ENCODE results near the gene SEC61G. TPM values are rescaled to one million over a fixed set of nuclear protein-coding genes. Genes with fewer than 3 reads are reported as not detected.

Gene SEC61G
- polyA plus RNA-seq, 1 of the 3 experiments (the other 2 are of a cell fraction), result 229 TPM

DNA sequence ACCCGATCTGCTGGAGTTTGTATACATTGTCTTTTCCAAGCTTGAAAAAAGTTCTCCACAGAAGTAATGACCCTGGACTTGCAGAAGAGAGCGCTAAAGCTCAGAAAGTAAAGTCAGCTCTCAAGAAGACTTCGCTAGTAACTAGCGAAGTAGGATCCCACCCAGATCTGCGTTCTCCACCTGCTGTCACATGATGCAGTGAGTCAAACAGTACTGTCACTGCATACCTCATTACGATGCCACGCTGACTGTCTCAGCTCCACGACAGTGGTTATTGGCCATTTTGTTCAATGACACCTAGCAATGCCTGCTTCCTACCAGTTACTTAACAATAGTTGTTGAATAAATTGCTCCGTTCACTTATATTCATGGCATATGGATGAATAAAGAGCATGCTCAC is 29.7 kb upstream of the SEC61G start (continued):
- TF ChIP-seq CTCF (IDR thresholded peaks at IDR 0.05), result peak; percentile 96
- no peak for TF ChIP-seq SIN3A (IDR thresholded peaks at IDR 0.05; ENCODE audit: borderline replicate concordance, low read depth, low read length)
- TF ChIP-seq, protein P1, sequence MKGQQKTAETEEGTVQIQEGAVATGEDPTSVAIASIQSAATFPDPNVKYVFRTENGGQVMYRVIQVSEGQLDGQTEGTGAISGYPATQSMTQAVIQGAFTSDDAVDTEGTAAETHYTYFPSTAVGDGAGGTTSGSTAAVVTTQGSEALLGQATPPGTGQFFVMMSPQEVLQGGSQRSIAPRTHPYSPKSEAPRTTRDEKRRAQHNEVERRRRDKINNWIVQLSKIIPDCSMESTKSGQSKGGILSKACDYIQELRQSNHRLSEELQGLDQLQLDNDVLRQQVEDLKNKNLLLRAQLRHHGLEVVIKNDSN (IDR thresholded peaks at IDR 0.05; ENCODE audit: borderline replicate concordance, low read depth), result peak; percentile 89
- TF ChIP-seq EP300 (IDR thresholded peaks at IDR 0.05; ENCODE audit: borderline replicate concordance in 1 of 2, low read depth in 1 of 2, low read length in 1 of 2), result no peak
- no peak for TF ChIP-seq MEF2A (IDR thresholded peaks at IDR 0.05; ENCODE audit: borderline replicate concordance, low read depth)
- no peak for TF ChIP-seq PBX3 (IDR thresholded peaks at IDR 0.05)
- TF ChIP-seq RFX5 (IDR thresholded peaks at IDR 0.05; ENCODE audit: low read length), result 0 out of 2 replicates have a peak, but pooled peaks have one; percentile 7
- no peak for TF ChIP-seq POLR2AphosphoS5 (IDR thresholded peaks at IDR 0.05; ENCODE audit: low read depth, low read length)

DNA sequence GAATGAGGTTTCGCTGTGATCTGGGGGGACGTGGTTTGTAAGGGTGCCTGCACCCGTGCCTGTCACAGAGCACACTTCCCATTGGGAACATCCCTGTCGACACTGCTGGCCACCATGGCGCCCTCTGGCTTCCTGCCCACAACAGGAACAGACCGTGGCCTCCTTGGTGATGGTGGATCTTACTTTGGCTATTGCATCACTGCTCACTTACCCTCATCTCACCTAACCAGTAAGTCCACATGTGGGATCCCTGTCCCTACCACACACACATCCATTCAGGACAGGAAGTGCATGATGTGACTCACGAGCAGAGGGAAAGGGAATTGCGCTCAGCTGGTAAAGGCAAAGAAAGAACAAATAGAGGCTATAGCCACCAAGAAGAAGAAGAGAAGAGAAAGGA is 26.2 kb upstream of the SEC61G start:
- TF ChIP-seq, protein P1 (IDR thresholded peaks at IDR 0.05; ENCODE audit: borderline replicate concordance, low read depth), result no peak
- TF ChIP-seq MEF2A (IDR thresholded peaks at IDR 0.05; ENCODE audit: borderline replicate concordance, low read depth), result no peak
- no peak for TF ChIP-seq EP300 (IDR thresholded peaks at IDR 0.05; ENCODE audit: borderline replicate concordance in 1 of 2, low read depth in 1 of 2, low read length in 1 of 2)
- TF ChIP-seq, protein P2, sequence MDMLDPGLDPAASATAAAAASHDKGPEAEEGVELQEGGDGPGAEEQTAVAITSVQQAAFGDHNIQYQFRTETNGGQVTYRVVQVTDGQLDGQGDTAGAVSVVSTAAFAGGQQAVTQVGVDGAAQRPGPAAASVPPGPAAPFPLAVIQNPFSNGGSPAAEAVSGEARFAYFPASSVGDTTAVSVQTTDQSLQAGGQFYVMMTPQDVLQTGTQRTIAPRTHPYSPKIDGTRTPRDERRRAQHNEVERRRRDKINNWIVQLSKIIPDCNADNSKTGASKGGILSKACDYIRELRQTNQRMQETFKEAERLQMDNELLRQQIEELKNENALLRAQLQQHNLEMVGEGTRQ (IDR thresholded peaks at IDR 0.05; ENCODE audit: borderline replicate concordance, low read depth, low read length), result no peak
- TF ChIP-seq RXRA (IDR thresholded peaks at IDR 0.05; ENCODE audit: borderline replicate concordance, low read depth), result no peak
- no peak for TF ChIP-seq JUND (IDR thresholded peaks at IDR 0.05)
- POLR2A ChIA-PET, result no interaction called here

More for the DNA sequence above, 26.2 kb upstream of the SEC61G start:
- H3K36me3 ChIP-seq (replicated peaks in 1 of 2; ENCODE audit: control insufficient read depth in 1 of 2, insufficient read depth in 2 of 2, low read length in 1 of 2), result no peaks in the 10 kb centered on the region
- no peaks in the 10 kb centered on the region for H3K27me3 ChIP-seq (ENCODE audit: insufficient read depth)
- CTCF ChIA-PET, result interaction anchor here (0.8 to 42.7 kb wide), 3 partner anchors 12 to 463 kb away, joined by 3 to 1068 read pairs (median 114); no protein-coding TSS in a partner anchor
- no peak for DNase-seq
- WGBS (ENCODE audit: low lambda C conversion rate), result 94% methylated on average over 8 of the region's 8 CpGs
- no peak overlapping the region for H3K27ac ChIP-seq (ENCODE audit: low read depth in 2 of 2, low read length in 1 of 2)
- H3K4me2 ChIP-seq, result no peak overlapping the region
- H3K9me3 ChIP-seq, result no peaks in the 10 kb centered on the region
- H3K79me2 ChIP-seq (ENCODE audit: insufficient read depth), result no peaks in the 10 kb centered on the region
- H4K20me1 ChIP-seq (ENCODE audit: insufficient read depth), result no peaks in the 10 kb centered on the region
- no peak overlapping the region for H2AFZ ChIP-seq (ENCODE audit: low read depth)
- H3K9me2 ChIP-seq, result no peaks in the 10 kb centered on the region
- H3F3A ChIP-seq (replicated peaks; ENCODE audit: insufficient read depth), result no peaks in the 10 kb centered on the region
- H3K4me1 ChIP-seq (ENCODE audit: control insufficient read depth in 1 of 2, insufficient read depth in 2 of 2, low read depth in 1 of 2, low read length in 1 of 2), result peaks cover 0 to 4% of the 10 kb centered on the region in 2 experiments; a peak in 1 of 4 replicates
- no peak overlapping the region for H3K9ac ChIP-seq
- H3K4me3 ChIP-seq (ENCODE audit: low read depth in 2 of 2, low read length in 1 of 2), result no peak overlapping the region
